HEK293T (cell line): Measurements from ENCODE around the gene TP53RK.

Source experiments
- CTBP1 ChIP-seq: fragments of 450-650 bp; IDR thresholded peaks from 2 replicates; pipeline ENCODE4 v1.6.1; 2016; ENCODE audit warnings: borderline replicate concordance
- FOXM1 ChIP-seq: fragments of 450-650 bp; IDR thresholded peaks from 2 replicates; pipeline ENCODE4 v1.6.1; 2017; ENCODE audit warnings: mild to moderate bottlenecking, borderline replicate concordance
- SP1 ChIP-seq: fragments of 450-650 bp; IDR thresholded peaks from 2 replicates; pipeline ENCODE4 v1.6.1; 2017
- SUZ12 ChIP-seq: fragments of 450-650 bp; IDR thresholded peaks from 2 replicates; pipeline ENCODE4 v1.6.1; 2016; ENCODE audit warnings: mild to moderate bottlenecking

DNA sequence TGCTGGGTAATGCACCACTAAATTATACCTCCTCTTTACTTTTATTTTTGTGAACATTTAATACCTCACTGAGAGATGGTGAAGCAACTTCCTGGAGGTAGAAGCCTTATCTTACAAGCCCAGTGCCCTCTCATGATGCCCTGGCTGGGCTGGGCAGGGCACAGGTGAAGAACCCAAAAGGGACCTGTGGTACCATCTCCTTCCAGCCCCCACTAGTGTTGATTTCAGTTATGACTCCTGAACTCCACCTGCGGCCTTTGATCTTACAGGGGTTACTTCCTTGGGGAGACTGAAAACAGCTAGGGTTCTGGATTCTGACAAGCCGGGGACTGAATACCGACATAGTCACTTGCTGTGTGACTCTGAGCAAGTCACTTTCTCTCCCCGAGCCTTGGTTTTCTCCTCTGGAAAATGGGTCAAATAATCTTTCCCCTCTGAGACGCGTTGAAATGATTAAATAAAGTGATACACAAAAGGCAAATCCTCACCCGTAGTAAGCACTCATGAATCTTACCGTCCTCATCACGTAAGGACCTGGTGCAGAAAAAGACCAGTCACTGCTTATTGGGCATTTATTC lies 39.2 kb downstream of the TP53RK start:
- no peak for TF ChIP-seq FOXM1
- TF ChIP-seq CTBP1: no peak
- TF ChIP-seq SUZ12: no peak
- TF ChIP-seq SP1: no peak
